Endothelial cell of umbilical vein (primary cell): Measurements from ENCODE around the gene DTX3. TPM values are rescaled to one million over a fixed set of nuclear protein-coding genes. Genes with fewer than 3 reads are reported as not detected.

Source experiments
- BruUV-seq: library from RNA; stranded (reverse); fragments of 400-500 nt; replicated peaks from 2 replicates; lab custom pipeline; 2021; lab: Mats Ljungman, UMichigan
- CTCF ChIA-PET: fragments of 300-600, 350-600 bp; sonication (Branson Sonifier 250); formaldehyde crosslinking; loops from one replicate; lab custom pipeline; 2021; ENCODE audit warnings: antibody characterized with exemption, inconsistent platforms; lab: Charles Lee
- POLR2A ChIA-PET: fragments of 300-600, 350-600 bp; sonication (Branson Sonifier 250); formaldehyde crosslinking; loops from one replicate; lab custom pipeline; 2021; ENCODE audit warnings: antibody characterized with exemption, inconsistent platforms; lab: Charles Lee
- DNase-seq: peaks from one replicate; pipeline ENCODE4 v3.0.0-alpha.2; 2011; ENCODE audit warnings: low read depth, low spot score
- FAIRE-seq: peaks from 2 replicates; lab custom pipeline; 2011; peaks lifted over from hg19 to GRCh38; lab: Jason Lieb, UNC
- H2AFZ ChIP-seq: 2 replicates; pipeline ENCODE4 v1.6.0; 2012; ENCODE audit warnings: low read depth, low read length, control low read depth, inconsistent platforms
- H3K27ac ChIP-seq: 2 replicates; pipeline ENCODE4 v1.5.1; 2011; ENCODE audit warnings: low read depth, mild to moderate bottlenecking, control low read depth, low read length, moderate library complexity; ENCODE audit not compliant: insufficient read depth
- H3K27me3 ChIP-seq, 2 experiments: 2 replicates each; pipeline versions ENCODE4 v1.6.0 to v1.6.1; 2011; ENCODE audit warnings: low read length in 2 of 2, mixed read lengths in 1 of 2; ENCODE audit not compliant: control insufficient read depth in 2 of 2, insufficient read depth in 2 of 2
- H3K36me3 ChIP-seq, 2 experiments: 2 replicates in 1 of 2; 3 replicates in 1 of 2; pipeline ENCODE4 v1.5.1; 2011; ENCODE audit warnings: low read length in 2 of 2, mild to moderate bottlenecking in 1 of 2, moderate library complexity in 1 of 2; ENCODE audit not compliant: control insufficient read depth in 2 of 2, insufficient read depth in 2 of 2; ENCODE audit errors: extremely low read depth in 1 of 2
- H3K4me1 ChIP-seq: 3 replicates; pipeline ENCODE4 v1.5.1; 2011; ENCODE audit warnings: mild to moderate bottlenecking, low read length; ENCODE audit not compliant: control insufficient read depth, insufficient read depth; ENCODE audit errors: extremely low read depth
- H3K4me2 ChIP-seq: 2 replicates; pipeline ENCODE4 v1.6.1; 2011; ENCODE audit warnings: low read length, control low read depth, mixed read lengths; ENCODE audit not compliant: insufficient read depth
- H3K4me3 ChIP-seq, 3 experiments: fragments of 200-600 bp in 1 of 3; sonication (generic), shearing (Covaris generic) in 1 of 3; replicated peaks in 1 of 3; 2 replicates each; pipeline ENCODE4 v1.5.1; 2011 to 2016; ENCODE audit warnings: control low read depth in 3 of 3, low read length in 3 of 3, mild to moderate bottlenecking in 2 of 3, inconsistent platforms in 1 of 3, low read depth in 1 of 3, moderate library complexity in 1 of 3; ENCODE audit not compliant: insufficient read depth in 1 of 3
- H3K79me2 ChIP-seq: 2 replicates; pipeline ENCODE4 v1.6.0; 2012; ENCODE audit warnings: low read length, inconsistent platforms; ENCODE audit not compliant: control insufficient read depth, insufficient read depth
- H3K9ac ChIP-seq: replicated peaks from 2 replicates; pipeline ENCODE3; 2011; ENCODE audit warnings: low read length, control low read depth; ENCODE audit not compliant: insufficient read depth; ENCODE audit errors: extremely low read depth
- H3K9me1 ChIP-seq: replicated peaks from 3 replicates; pipeline ENCODE4 v1.6.0; 2011; ENCODE audit warnings: mild to moderate bottlenecking, low read length; ENCODE audit not compliant: control insufficient read depth, insufficient read depth; ENCODE audit errors: extremely low read depth
- H3K9me3 ChIP-seq: replicated peaks from 2 replicates; pipeline ENCODE4 v1.5.1; 2012; ENCODE audit warnings: low read length, inconsistent platforms; ENCODE audit not compliant: control insufficient read depth, insufficient read depth
- H4K20me1 ChIP-seq: replicated peaks from 2 replicates; pipeline ENCODE3; 2011; ENCODE audit warnings: mild to moderate bottlenecking, low read length; ENCODE audit not compliant: control insufficient read depth, insufficient read depth; ENCODE audit errors: extremely low read depth
- CTCF ChIP-seq, 2 donors: IDR thresholded peaks; 1 replicate in 1 of 2; 2 replicates in 1 of 2; pipeline ENCODE4 v1.5.1; 2011; ENCODE audit warnings: low read length in 2 of 2, mild to moderate bottlenecking in 2 of 2, moderate library complexity in 2 of 2, control low read depth in 1 of 2, inconsistent platforms in 1 of 2, low read depth in 1 of 2; ENCODE audit not compliant: insufficient read depth in 1 of 2; ENCODE audit errors: extremely low read depth in 1 of 2
- EZH2 ChIP-seq: IDR thresholded peaks from 2 replicates; pipeline ENCODE4 v1.6.1; 2012; ENCODE audit warnings: borderline replicate concordance, low read depth, mild to moderate bottlenecking, moderate library complexity, low read length, inconsistent platforms; ENCODE audit not compliant: severe bottlenecking
- FOS ChIP-seq: IDR thresholded peaks from 2 replicates; pipeline ENCODE4 v1.6.1; 2011; ENCODE audit warnings: mild to moderate bottlenecking, low read length, moderate library complexity, borderline replicate concordance; ENCODE audit not compliant: insufficient read depth
- JUN ChIP-seq: IDR thresholded peaks from 2 replicates; pipeline ENCODE4 v1.6.1; 2011; ENCODE audit warnings: borderline replicate concordance, low read depth; ENCODE audit not compliant: insufficient read length, insufficient read depth
- MAX ChIP-seq: IDR thresholded peaks from 2 replicates; pipeline ENCODE4 v1.6.1; 2011; ENCODE audit not compliant: insufficient read depth, insufficient read length
- MYC ChIP-seq: IDR thresholded peaks from one replicate; pipeline ENCODE4 v1.6.1; 2011; ENCODE audit warnings: mild to moderate bottlenecking, low read depth, low read length
- POLR2A ChIP-seq: IDR thresholded peaks from 2 replicates; pipeline ENCODE4 v1.6.1; 2012; ENCODE audit warnings: low read depth, mild to moderate bottlenecking, control low read depth, low read length
- POLR2AphosphoS5 ChIP-seq: IDR thresholded peaks from 2 replicates; pipeline ENCODE4 v1.6.1; 2012; ENCODE audit warnings: low read depth, mild to moderate bottlenecking, control low read depth, low read length, moderate library complexity; ENCODE audit not compliant: insufficient read depth
- dilution Hi-C: fragments of 300-500 bp; cut with MboI; formaldehyde crosslinking; loops from one replicate; pipeline ENCODE4 v1.15.0; 2019; ENCODE audit warnings: low sequenced_read_pairs; ENCODE audit not compliant: extremely low pct_ligation_motif_present
- intact Hi-C: fragments of 100-400 bp; cut with micrococcal nuclease; formaldehyde crosslinking; loops from one replicate; pipeline ENCODE4 v1.10.0; 2022
- polyA plus RNA-seq, 4 experiments: library from polyadenylated mRNA; depleted of rRNA in 3 of 4; stranded (reverse) in 3 of 4; unstranded in 1 of 4; fragments of >200 nt; gene quantifications; 2 replicates each; pipeline versions ENCODE4 v1.2.1 to v1.2.3, GENCODE V29; 2011 to 2012; ENCODE audit warnings: missing spikeins in 1 of 4
- total RNA-seq: library from RNA; stranded (reverse); gene quantifications from 2 replicates; pipeline ENCODE4 v1.2.3, GENCODE V29; 2021

Gene DTX3
- total and polyA plus RNA-seq, 2 donors (not counting 3 experiments of a cell fraction or from before 2014, with no cell fraction given), result 34.5 to 51.4 TPM

GRCh38 chr12:57581802-57582201, 22.8 kb upstream of the DTX3 start:
- Histone ChIP-seq H3K27me3 (peaks cover 15 to 16% of the 10 kb centered on the region in 2 experiments), H4K20me1 (no peaks in the 10 kb centered on the region), H3K27ac (no peak overlapping the region), H3K4me2 (no peak overlapping the region), H2AFZ (no peak overlapping the region), H3K9ac (no peak overlapping the region), H3K4me1 (no peaks in the 10 kb centered on the region), H3K36me3 (no peaks in the 10 kb centered on the region), H3K9me1 (no peaks in the 10 kb centered on the region), H3K9me3 (no peaks in the 10 kb centered on the region), H3K79me2 (no peaks in the 10 kb centered on the region), H3K4me3 (no peak overlapping the region)
- ChIA-PET POLR2A (no interaction called here), CTCF (interaction anchor here (0.8 to 6.0 kb wide), 12 partner anchors 10 to 175 kb away, joined by 3 to 126 read pairs (median 30); partner anchors contain the start of genes ARHGEF25, B4GALNT1, DCTN2 and OS9)
- dilution Hi-C loops, result no loop called here
- no peak for DNase-seq
- no TSS peak for BruUV-seq
- TF ChIP-seq MYC, result no peak
- no peak for TF ChIP-seq MAX
- TF ChIP-seq EZH2, result no peak
- no peak for TF ChIP-seq FOS
- TF ChIP-seq POLR2AphosphoS5, result no peak
- no peak for TF ChIP-seq CTCF (IDR thresholded peaks at IDR 0.05; ENCODE audit: extremely low read depth in 1 of 2, insufficient read depth in 1 of 2, low read depth in 1 of 2, low read length in 2 of 2)
- TF ChIP-seq POLR2A, result no peak
- TF ChIP-seq JUN, result no peak
- no peak for FAIRE-seq
- intact Hi-C loops, result loop anchor here (2.0 kb wide), 1 partner anchor 111 kb away; no protein-coding TSS in a partner anchor
